ENCODE data around the gene VILL.

DNA sequence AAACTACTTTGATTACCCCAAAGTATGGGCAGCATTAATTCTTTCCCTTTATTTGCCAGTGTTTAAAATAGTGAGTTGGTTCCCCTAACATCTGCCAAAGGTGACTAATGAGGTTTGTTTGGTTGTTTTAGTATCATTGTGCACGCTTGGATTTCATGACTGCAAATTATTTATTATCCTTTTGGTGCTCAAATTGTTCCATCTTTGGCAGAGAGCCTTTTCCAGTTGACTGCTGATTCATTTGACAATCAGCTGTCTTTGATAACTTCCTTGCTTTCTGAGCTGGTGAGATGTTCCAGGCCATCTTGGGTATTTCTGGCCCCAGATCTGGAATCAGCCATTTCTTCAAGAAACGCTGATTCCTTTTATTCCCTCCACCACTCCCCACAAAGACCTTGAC is 57.3 kb downstream of the VILL start:
- TF ChIP-seq RAD21 (IDR thresholded peaks at IDR 0.05; ENCODE audit: low read depth) = no peak
- TF ChIP-seq, protein P1, sequence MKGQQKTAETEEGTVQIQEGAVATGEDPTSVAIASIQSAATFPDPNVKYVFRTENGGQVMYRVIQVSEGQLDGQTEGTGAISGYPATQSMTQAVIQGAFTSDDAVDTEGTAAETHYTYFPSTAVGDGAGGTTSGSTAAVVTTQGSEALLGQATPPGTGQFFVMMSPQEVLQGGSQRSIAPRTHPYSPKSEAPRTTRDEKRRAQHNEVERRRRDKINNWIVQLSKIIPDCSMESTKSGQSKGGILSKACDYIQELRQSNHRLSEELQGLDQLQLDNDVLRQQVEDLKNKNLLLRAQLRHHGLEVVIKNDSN (IDR thresholded peaks at IDR 0.05) = no peak
- no peak for TF ChIP-seq MAX (IDR thresholded peaks at IDR 0.05)
- TF ChIP-seq TEAD4 (IDR thresholded peaks at IDR 0.05) = no peak
- TF ChIP-seq CREB1 (IDR thresholded peaks at IDR 0.05; ENCODE audit: low read depth) = no peak
- TF ChIP-seq FOXM1 (IDR thresholded peaks at IDR 0.05; ENCODE audit: borderline replicate concordance, low read depth) = no peak
- TF ChIP-seq NFIC (IDR thresholded peaks at IDR 0.05) = no peak
- TF ChIP-seq EGR1 (IDR thresholded peaks at IDR 0.05) = no peak
